Measurements from ENCODE around the gene FAM107A. TPM values are rescaled to one million over a fixed set of nuclear protein-coding genes. Genes with fewer than 3 reads are reported as not detected.

The FAM107A gene
- total RNA-seq, 2 experiments from 2014 or later: not detected

- ATAC-seq (ENCODE audit: poor library complexity) (no peak), DNase-seq (no peak)
- Histone ChIP-seq H3K4me3 (ENCODE audit: low read length) (no peak overlapping the region), H3K27ac (ENCODE audit: low read depth in 1 of 2, low read length in 2 of 2) (no peak overlapping the region), H3K36me3 (ENCODE audit: insufficient read depth, low read length) (no peaks in the 10 kb centered on the region), H3K4me1 (ENCODE audit: insufficient read depth, low read length) (no peaks in the 10 kb centered on the region), H3K27me3 (ENCODE audit: control insufficient read depth in 1 of 2, insufficient read depth in 2 of 2, low read length in 2 of 2) (no peaks in the 10 kb centered on the region), H3K9me3 (ENCODE audit: control insufficient read depth in 1 of 2, insufficient read depth in 1 of 2, low read length in 2 of 2) (no peaks in the 10 kb centered on the region)
- no peak overlapping the region for H3K27ac Mint-ChIP-seq
- no peak for TF ChIP-seq CTCF (IDR thresholded peaks at IDR 0.05)
- no peak overlapping the region for H3K4me3 Mint-ChIP-seq
- H3K27me3 Mint-ChIP-seq: no peaks in the 10 kb centered on the region
- intact Hi-C loops (cut with DNase I, micrococcal nuclease): no loop called here
- ChIA-PET POLR2A (no interaction called here), CTCF (no interaction called here)
- no peaks in the 10 kb centered on the region for H3K4me1 Mint-ChIP-seq (ENCODE audit: low read depth)
- H3K9me3 Mint-ChIP-seq: no peaks in the 10 kb centered on the region
- H3K36me3 Mint-ChIP-seq (ENCODE audit: low read depth): no peaks in the 10 kb centered on the region
Measured at GRCh38 chr3:58623961-58624360, 46.8 kb upstream of the FAM107A start.

- no peaks in the 10 kb centered on the region for H3K36me3 ChIP-seq (ENCODE audit: insufficient read depth, low read length)
- Mint-ChIP-seq H3K27me3 (no peaks in the 10 kb centered on the region), H3K4me1 (ENCODE audit: low read depth) (no peaks in the 10 kb centered on the region), H3K4me3 (no peak overlapping the region), H3K27ac (no peak overlapping the region), H3K36me3 (ENCODE audit: low read depth) (no peaks in the 10 kb centered on the region), H3K9me3 (no peaks in the 10 kb centered on the region)
- TF ChIP-seq CTCF (IDR thresholded peaks at IDR 0.05): no peak
- DNase-seq: no peak
- H3K9me3 ChIP-seq (ENCODE audit: control insufficient read depth in 1 of 2, insufficient read depth in 1 of 2, low read length in 2 of 2): no peaks in the 10 kb centered on the region
- ChIA-PET POLR2A (no interaction called here), CTCF (no interaction called here)
- no peak overlapping the region for H3K27ac ChIP-seq (ENCODE audit: low read depth in 1 of 2, low read length in 2 of 2)
- intact Hi-C loops (cut with DNase I, micrococcal nuclease): no loop called here
- no peak for ATAC-seq (ENCODE audit: poor library complexity)
- no peak overlapping the region for H3K4me3 ChIP-seq (ENCODE audit: low read length)
- no peaks in the 10 kb centered on the region for H3K4me1 ChIP-seq (ENCODE audit: insufficient read depth, low read length)
- H3K27me3 ChIP-seq (ENCODE audit: control insufficient read depth in 1 of 2, insufficient read depth in 2 of 2, low read length in 2 of 2): no peaks in the 10 kb centered on the region
Measured at GRCh38 chr3:58623478-58623877, 46.3 kb upstream of the FAM107A start.

- Mint-ChIP-seq H3K9me3 (no peaks in the 10 kb centered on the region), H3K27me3 (no peaks in the 10 kb centered on the region), H3K36me3 (ENCODE audit: low read depth) (no peaks in the 10 kb centered on the region), H3K4me3 (no peak overlapping the region), H3K27ac (no peak overlapping the region), H3K4me1 (ENCODE audit: low read depth) (no peaks in the 10 kb centered on the region)
- DNase-seq (no peak), ATAC-seq (ENCODE audit: poor library complexity) (no peak)
- Histone ChIP-seq H3K4me1 (ENCODE audit: insufficient read depth, low read length) (no peaks in the 10 kb centered on the region), H3K27me3 (ENCODE audit: control insufficient read depth in 1 of 2, insufficient read depth in 2 of 2, low read length in 2 of 2) (no peaks in the 10 kb centered on the region), H3K9me3 (ENCODE audit: control insufficient read depth in 1 of 2, insufficient read depth in 1 of 2, low read length in 2 of 2) (no peaks in the 10 kb centered on the region), H3K36me3 (ENCODE audit: insufficient read depth, low read length) (no peaks in the 10 kb centered on the region), H3K4me3 (ENCODE audit: low read length) (no peak overlapping the region), H3K27ac (ENCODE audit: low read depth in 1 of 2, low read length in 2 of 2) (no peak overlapping the region)
- intact Hi-C loops (cut with DNase I, micrococcal nuclease): no loop called here
- CTCF ChIA-PET: no interaction called here
- TF ChIP-seq CTCF (IDR thresholded peaks at IDR 0.05): no peak
- POLR2A ChIA-PET: no interaction called here
Measured at GRCh38 chr3:58622892-58623291, 45.7 kb upstream of the FAM107A start.
